ENCODE measurements around the gene S100A6. TPM values are rescaled to one million over a fixed set of nuclear protein-coding genes. Genes with fewer than 3 reads are reported as not detected.

S100A6 gene
- total RNA-seq, 6 experiments from 2014 or later = 6.6 to 24.0 (median 12.0) TPM

GRCh38 chr1:153569465-153569864 lies 33.7 kb upstream of the S100A6 start:
- Histone ChIP-seq H3K9me3 (no peaks in the 10 kb centered on the region), H3K27ac (no peak overlapping the region), H3K4me3 (no peak overlapping the region), H3K27me3 (no peaks in the 10 kb centered on the region), H3K36me3 (no peaks in the 10 kb centered on the region), H3K4me1 (peaks cover 0 to 7% (median 1%) of the 10 kb centered on the region in 4 donors)
- 63% methylated on average over 8 of the region's 8 CpGs for WGBS (ENCODE audit: insufficient coverage, low coverage, low lambda C conversion rate, missing lambda C conversion rate)
- no peak for ATAC-seq
- intact Hi-C loops (cut with DNase I) = loop anchor here (5.0 to 10.0 kb wide), 2 partner anchors 55 to 57 kb away; no protein-coding TSS in a partner anchor
- no peak for DNase-seq
- TF ChIP-seq POLR2A (IDR thresholded peaks at IDR 0.05) = no peak
- TF ChIP-seq, protein P1, sequence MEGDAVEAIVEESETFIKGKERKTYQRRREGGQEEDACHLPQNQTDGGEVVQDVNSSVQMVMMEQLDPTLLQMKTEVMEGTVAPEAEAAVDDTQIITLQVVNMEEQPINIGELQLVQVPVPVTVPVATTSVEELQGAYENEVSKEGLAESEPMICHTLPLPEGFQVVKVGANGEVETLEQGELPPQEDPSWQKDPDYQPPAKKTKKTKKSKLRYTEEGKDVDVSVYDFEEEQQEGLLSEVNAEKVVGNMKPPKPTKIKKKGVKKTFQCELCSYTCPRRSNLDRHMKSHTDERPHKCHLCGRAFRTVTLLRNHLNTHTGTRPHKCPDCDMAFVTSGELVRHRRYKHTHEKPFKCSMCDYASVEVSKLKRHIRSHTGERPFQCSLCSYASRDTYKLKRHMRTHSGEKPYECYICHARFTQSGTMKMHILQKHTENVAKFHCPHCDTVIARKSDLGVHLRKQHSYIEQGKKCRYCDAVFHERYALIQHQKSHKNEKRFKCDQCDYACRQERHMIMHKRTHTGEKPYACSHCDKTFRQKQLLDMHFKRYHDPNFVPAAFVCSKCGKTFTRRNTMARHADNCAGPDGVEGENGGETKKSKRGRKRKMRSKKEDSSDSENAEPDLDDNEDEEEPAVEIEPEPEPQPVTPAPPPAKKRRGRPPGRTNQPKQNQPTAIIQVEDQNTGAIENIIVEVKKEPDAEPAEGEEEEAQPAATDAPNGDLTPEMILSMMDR (IDR thresholded peaks at IDR 0.05) = no peak

GRCh38 chr1:153568367-153569099 lies 32.7 kb upstream of the S100A6 start:
- TF ChIP-seq POLR2A (IDR thresholded peaks at IDR 0.05) = no peak
- TF ChIP-seq, protein P1 (IDR thresholded peaks at IDR 0.05) = peak; percentile 95 to 98 (median 96)
- Histone ChIP-seq H3K9me3 (no peaks in the 10 kb centered on the region), H3K27me3 (no peaks in the 10 kb centered on the region), H3K4me3 (no peak overlapping the region), H3K27ac (no peak overlapping the region), H3K4me1 (peaks cover 0 to 7% (median 1%) of the 10 kb centered on the region in 4 donors), H3K36me3 (no peaks in the 10 kb centered on the region)
- WGBS (ENCODE audit: insufficient coverage, low coverage, low lambda C conversion rate, missing lambda C conversion rate) = 4% methylated on average over 18 of the region's 25 CpGs
- ATAC-seq (peak; percentile 62 to 83 (median 76)), DNase-seq (peak; percentile 85)
- intact Hi-C loops (cut with DNase I) = loop anchor here (5.0 to 10.0 kb wide), 2 partner anchors 54 to 56 kb away; no protein-coding TSS in a partner anchor

DNA sequence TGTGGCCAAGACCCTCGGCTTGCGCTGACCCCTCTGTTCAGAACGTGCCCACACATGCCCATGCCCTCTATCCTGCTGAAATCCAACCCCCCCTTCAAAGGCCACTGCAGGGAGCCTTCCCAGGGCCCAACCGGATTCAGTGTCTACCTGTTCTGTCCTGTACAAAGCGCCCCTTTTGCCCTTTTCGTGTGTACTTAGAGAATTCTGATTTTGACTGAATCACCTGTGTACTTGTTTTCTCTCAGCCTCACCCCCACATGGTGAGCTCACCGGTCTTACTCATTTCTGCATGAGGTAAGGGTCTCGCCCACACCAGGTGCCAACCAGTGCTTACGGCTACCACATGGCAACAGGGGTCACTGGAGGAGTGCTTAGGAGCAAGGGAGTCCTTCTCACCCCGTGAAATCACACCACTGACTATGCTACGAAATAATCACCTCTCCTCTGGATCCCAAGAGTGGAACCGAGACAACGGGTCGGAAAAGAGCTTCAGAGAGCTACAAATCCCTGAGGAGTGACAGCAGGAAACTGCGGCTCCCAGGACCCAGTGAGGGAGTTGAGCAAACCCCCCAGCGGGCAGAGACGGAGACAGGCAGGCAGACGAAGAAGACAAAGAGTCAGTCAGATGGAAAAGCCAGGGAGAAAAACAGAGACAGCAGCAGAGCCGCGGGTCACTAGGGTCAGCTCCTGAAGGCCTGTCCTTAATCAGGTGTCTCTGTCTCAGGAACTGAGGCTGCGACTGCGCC lies 32.0 kb upstream of the S100A6 start:
- Histone ChIP-seq H3K4me3 (no peak overlapping the region), H3K36me3 (no peaks in the 10 kb centered on the region), H3K4me1 (peaks cover 0 to 7% (median 0%) of the 10 kb centered on the region in 4 donors), H3K27me3 (no peaks in the 10 kb centered on the region), H3K27ac (no peak overlapping the region), H3K9me3 (no peaks in the 10 kb centered on the region)
- TF ChIP-seq, protein P1 (IDR thresholded peaks at IDR 0.05) = no peak
- no peak for TF ChIP-seq POLR2A (IDR thresholded peaks at IDR 0.05)
- WGBS (ENCODE audit: insufficient coverage, low coverage, low lambda C conversion rate, missing lambda C conversion rate) = 71% methylated on average over 16 of the region's 22 CpGs
- ATAC-seq (peak in 1 of 4 donors; percentile 14), DNase-seq (no peak)
- intact Hi-C loops (cut with DNase I) = loop anchor here (5.0 to 10.0 kb wide), 2 partner anchors 53 to 55 kb away; no protein-coding TSS in a partner anchor

DNA sequence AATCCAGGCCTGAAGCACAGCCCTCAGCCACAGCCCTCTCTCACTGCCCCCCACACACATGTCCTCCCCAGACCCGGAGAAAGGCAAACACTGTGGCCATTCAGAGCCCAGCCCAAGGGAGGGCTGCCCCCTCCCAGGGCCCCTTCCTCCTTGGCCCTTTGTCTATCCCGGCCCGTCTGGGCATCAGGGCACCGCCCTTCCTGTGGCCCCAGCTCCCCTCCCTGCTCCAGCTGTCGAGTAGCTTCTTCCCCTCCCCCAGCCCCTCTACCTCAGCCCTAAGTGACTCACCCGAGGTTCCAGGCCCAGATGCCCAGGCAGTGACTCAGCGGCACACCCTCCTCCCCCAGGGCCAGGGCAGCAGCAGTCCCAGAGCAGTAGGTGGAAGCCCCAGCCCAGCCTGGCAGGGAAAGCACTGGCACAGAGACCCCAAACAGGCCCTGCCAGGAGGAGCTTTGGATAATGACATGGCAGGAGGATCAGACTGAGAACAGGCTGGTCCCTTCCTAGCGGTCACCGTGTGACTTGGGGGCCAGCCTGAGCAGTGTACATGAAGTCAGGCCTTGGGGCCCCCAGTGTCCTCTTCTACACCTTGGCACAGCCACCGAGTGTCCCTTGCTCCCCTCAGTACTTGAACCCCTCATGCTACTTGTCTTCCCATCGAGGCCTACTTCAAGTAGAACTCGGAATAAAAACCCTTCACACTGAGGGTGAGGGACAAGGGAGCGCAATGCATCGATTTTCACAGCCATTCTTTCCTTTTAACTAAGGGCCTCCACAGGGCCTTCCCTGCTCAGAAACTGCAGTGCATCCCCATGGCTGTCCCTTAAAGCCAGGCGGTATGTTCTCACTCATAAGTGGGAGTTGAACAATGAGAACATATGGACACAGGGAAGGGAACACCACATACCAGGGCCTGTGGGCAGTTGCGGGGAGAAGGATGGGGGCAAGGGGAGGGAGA lies 30.9 kb upstream of the S100A6 start:
- H3K36me3 ChIP-seq = no peaks in the 10 kb centered on the region
- peak; percentile 34 for TF ChIP-seq POLR2A (IDR thresholded peaks at IDR 0.05)
- TF ChIP-seq, protein P1 (IDR thresholded peaks at IDR 0.05) = no peak
- peaks cover 0 to 7% (median 0%) of the 10 kb centered on the region in 4 donors for H3K4me1 ChIP-seq
- peak; percentile 66 to 89 (median 72) for ATAC-seq
- intact Hi-C loops (cut with DNase I) = loop anchor here (5.0 to 10.0 kb wide), 2 partner anchors 52 to 54 kb away; no protein-coding TSS in a partner anchor
- peak overlapping the region; percentile 44 to 57 (median 51) for H3K27ac ChIP-seq
- no peaks in the 10 kb centered on the region for H3K27me3 ChIP-seq
- no peaks in the 10 kb centered on the region for H3K9me3 ChIP-seq
- 61% methylated on average over 8 of the region's 16 CpGs for WGBS (ENCODE audit: insufficient coverage, low coverage, low lambda C conversion rate, missing lambda C conversion rate)
- no peak overlapping the region for H3K4me3 ChIP-seq
- DNase-seq = peak; percentile 79 to 89 (median 85)

All from right lobe of liver (tissue), 6 donors.